ENCODE data around the gene ZBTB11. TPM values are rescaled to one million over a fixed set of nuclear protein-coding genes. Genes with fewer than 3 reads are reported as not detected.
A peak's percentile ranks its signal among the peaks of the same experiment; 100 is the strongest.
"Not testable (repeated sequence)": the region's sequence is repeated elsewhere in the genome, so short reads cannot be mapped to it uniquely, and the experiment has no call there.

Gene ZBTB11
- polyA plus RNA-seq, 6 donors from 2014 or later = 6.8 to 14.1 (median 9.7) TPM

DNA sequence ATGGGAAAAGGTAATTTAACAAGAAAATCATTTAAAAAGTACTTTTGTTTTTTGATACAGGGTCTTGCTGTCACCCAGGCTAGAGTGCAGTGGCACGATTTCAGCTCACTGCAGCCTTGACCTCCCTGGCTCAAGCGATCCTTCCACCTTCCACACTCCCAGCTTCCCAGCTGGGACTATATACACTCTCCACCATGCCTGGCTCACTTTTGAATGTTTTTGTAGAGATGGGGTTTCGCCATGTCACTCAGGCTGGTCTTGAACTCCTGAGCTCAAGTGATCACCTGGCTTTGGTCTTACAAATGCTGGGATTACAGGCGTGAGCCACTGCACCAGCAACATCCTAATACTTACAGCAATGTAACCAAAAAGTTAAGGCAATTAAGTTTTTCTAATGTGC lies 3.5 kb upstream of the ZBTB11 start:
- H3K9me3 Mint-ChIP-seq = no peaks in the 10 kb centered on the region
- peaks cover 23 to 41% (median 28%) of the 10 kb centered on the region in 3 donors for H3K4me1 Mint-ChIP-seq
- peaks cover 19 to 23% of the 10 kb centered on the region in 2 donors for H3K36me3 Mint-ChIP-seq
- H3K27ac Mint-ChIP-seq = no peak overlapping the region
- H3K4me3 Mint-ChIP-seq = peak overlapping the region in 1 of 8 donors; percentile 75
- H3K27me3 Mint-ChIP-seq = no peaks in the 10 kb centered on the region
- DNase-seq = no peak
- ATAC-seq (ENCODE audit: low read depth in 2 of 2) = no peak

- not testable (repeated sequence) for H3K27ac Mint-ChIP-seq; H3K27me3 Mint-ChIP-seq; H3K9me3 Mint-ChIP-seq; H3K4me3 Mint-ChIP-seq; ATAC-seq (ENCODE audit: low read depth in 2 of 2); DNase-seq
- peaks cover 17 to 43% (median 30%) of the 10 kb centered on the region in 3 donors for H3K4me1 Mint-ChIP-seq
- H3K36me3 Mint-ChIP-seq = peaks cover 9 to 16% of the 10 kb centered on the region in 2 donors
Measured at GRCh38 chr3:101678837-101679236, 1.9 kb upstream of the ZBTB11 start.

DNA sequence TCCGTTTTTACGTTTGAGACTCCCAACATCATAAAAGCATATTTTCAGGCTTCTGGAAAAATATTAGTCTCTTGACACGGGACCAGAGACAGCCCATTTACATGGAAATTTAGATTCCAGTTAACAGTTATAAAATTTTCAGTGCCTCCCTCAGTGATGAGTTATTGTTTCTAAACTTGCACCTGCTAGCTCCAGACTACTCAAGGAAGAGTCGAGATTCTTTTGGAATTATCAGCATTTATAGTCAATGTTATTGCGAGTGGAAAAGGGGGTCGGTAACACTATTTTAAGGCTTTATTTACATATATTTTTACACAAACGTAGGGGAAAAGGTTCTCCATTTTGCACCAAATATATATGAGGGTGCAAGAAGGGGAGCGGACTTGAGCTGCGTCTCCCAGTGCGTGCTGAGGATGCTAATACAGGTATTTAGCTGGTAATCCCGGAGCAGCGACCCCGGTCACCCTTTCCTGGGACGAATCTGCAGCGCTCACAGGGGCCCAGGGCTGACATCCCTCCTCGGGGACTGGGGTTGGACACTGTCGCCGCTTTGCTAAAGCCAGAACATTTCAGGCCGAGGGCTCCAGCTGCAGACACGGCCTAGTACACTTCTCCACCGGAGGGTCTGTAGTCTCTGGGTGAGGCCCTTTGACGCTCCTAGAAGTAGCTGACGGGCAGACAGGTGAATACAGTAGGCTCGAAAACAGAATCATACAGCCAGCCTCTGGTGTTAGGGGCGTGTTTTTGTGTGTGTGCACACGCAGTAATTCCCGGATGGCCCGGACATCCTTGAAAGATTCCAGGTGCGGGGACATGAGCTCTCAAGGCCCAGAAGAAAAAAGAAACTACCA lies 729 bp upstream of the ZBTB11 start:
- ATAC-seq (ENCODE audit: low read depth in 2 of 2) = no peak
- Mint-ChIP-seq H3K36me3 (peaks cover 9 to 13% of the 10 kb centered on the region in 2 donors), H3K4me1 (peaks cover 19 to 52% (median 38%) of the 10 kb centered on the region in 3 donors), H3K27ac (peak overlapping the region; percentile 96 to 99 (median 99)), H3K9me3 (no peaks in the 10 kb centered on the region), H3K4me3 (peak overlapping the region; percentile 90 to 99 (median 96)), H3K27me3 (no peaks in the 10 kb centered on the region)
- DNase-seq = no peak

- H3K27ac Mint-ChIP-seq = peak overlapping the region; percentile 96 to 99 (median 99)
- no peaks in the 10 kb centered on the region for H3K27me3 Mint-ChIP-seq
- peaks cover 7 to 13% of the 10 kb centered on the region in 2 donors for H3K36me3 Mint-ChIP-seq
- H3K4me3 Mint-ChIP-seq = peak overlapping the region; percentile 90 to 99 (median 96)
- H3K4me1 Mint-ChIP-seq = peaks cover 21 to 57% (median 46%) of the 10 kb centered on the region in 3 donors
- DNase-seq (peak; percentile 97), ATAC-seq (ENCODE audit: low read depth in 2 of 2) (peak; percentile 81 to 83)
- H3K9me3 Mint-ChIP-seq = no peaks in the 10 kb centered on the region
Measured at GRCh38 chr3:101676216-101676764, 642 bp downstream of the ZBTB11 start.

- ATAC-seq (ENCODE audit: low read depth in 2 of 2) (no peak), DNase-seq (no peak)
- no peaks in the 10 kb centered on the region for H3K9me3 Mint-ChIP-seq
- H3K27ac Mint-ChIP-seq = peak overlapping the region; percentile 95 to 99 (median 96)
- peaks cover 2 to 8% of the 10 kb centered on the region in 2 donors for H3K36me3 Mint-ChIP-seq
- peaks cover 18 to 53% (median 47%) of the 10 kb centered on the region in 3 donors for H3K4me1 Mint-ChIP-seq
- H3K27me3 Mint-ChIP-seq = no peaks in the 10 kb centered on the region
- H3K4me3 Mint-ChIP-seq = peak overlapping the region; percentile 90 to 99 (median 95)
Measured at GRCh38 chr3:101675709-101676215, 1.2 kb downstream of the ZBTB11 start.

DNA sequence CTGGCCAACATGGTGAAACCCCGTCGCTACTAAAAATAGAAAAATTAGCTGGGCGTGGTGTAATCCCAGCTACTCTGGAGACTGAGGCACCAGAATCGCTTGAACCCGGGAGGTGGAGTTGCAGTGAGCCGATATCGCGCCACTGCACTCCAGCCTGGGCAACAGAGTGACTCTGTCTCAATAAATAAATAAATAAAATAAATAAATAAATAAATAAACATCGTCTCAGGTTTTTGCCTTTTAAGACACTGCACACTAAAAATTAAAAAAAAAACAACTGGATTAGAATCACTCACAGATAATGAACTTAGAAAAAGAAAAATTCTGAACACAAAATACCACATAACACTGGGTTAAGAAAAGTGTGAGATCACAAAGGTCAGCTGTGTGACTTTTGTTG lies 2.4 kb downstream of the ZBTB11 start:
- Mint-ChIP-seq H3K27ac (peak overlapping the region in 1 of 6 donors; percentile 77), H3K4me1 (peaks cover 18 to 51% (median 47%) of the 10 kb centered on the region in 3 donors), H3K4me3 (peak overlapping the region in 4 of 8 donors; percentile 3 to 99 (median 94)), H3K9me3 (no peaks in the 10 kb centered on the region), H3K27me3 (no peaks in the 10 kb centered on the region), H3K36me3 (peaks cover 0 to 6% of the 10 kb centered on the region in 2 donors)
- DNase-seq = no peak
- ATAC-seq (ENCODE audit: low read depth in 2 of 2) = no peak

- ATAC-seq (ENCODE audit: low read depth in 2 of 2) = no peak
- no peaks in the 10 kb centered on the region for H3K27me3 Mint-ChIP-seq
- peaks cover 18 to 51% (median 47%) of the 10 kb centered on the region in 3 donors for H3K4me1 Mint-ChIP-seq
- H3K9me3 Mint-ChIP-seq = no peaks in the 10 kb centered on the region
- no peak for DNase-seq
- H3K36me3 Mint-ChIP-seq = peaks cover 0 to 6% of the 10 kb centered on the region in 2 donors
- peak overlapping the region in 4 of 6 donors; percentile 77 to 92 (median 84) for H3K27ac Mint-ChIP-seq
- peak overlapping the region; percentile 15 to 97 (median 44) for H3K4me3 Mint-ChIP-seq
Measured at GRCh38 chr3:101673953-101674352, 3.0 kb downstream of the ZBTB11 start.

- Mint-ChIP-seq H3K36me3 (peaks cover 9 to 25% of the 10 kb centered on the region in 2 donors), H3K27me3 (no peaks in the 10 kb centered on the region), H3K27ac (no peak overlapping the region), H3K4me1 (peaks cover 14 to 39% (median 38%) of the 10 kb centered on the region in 3 donors), H3K4me3 (no peak overlapping the region), H3K9me3 (no peaks in the 10 kb centered on the region)
- DNase-seq (no peak), ATAC-seq (ENCODE audit: low read depth in 2 of 2) (no peak)
Measured at GRCh38 chr3:101671014-101671413, 5.9 kb downstream of the ZBTB11 start.

GRCh38 chr3:101667844-101668243 lies 9.1 kb downstream of the ZBTB11 start:
- Mint-ChIP-seq H3K4me1 (peaks cover 15 to 17% (median 16%) of the 10 kb centered on the region in 3 donors), H3K4me3 (peak overlapping the region in 2 of 8 donors; percentile 20 to 25), H3K9me3 (no peaks in the 10 kb centered on the region), H3K36me3 (peaks cover 24 to 43% of the 10 kb centered on the region in 2 donors), H3K27me3 (no peaks in the 10 kb centered on the region), H3K27ac (no peak overlapping the region)
- DNase-seq (no peak), ATAC-seq (ENCODE audit: low read depth in 2 of 2) (no peak)

GRCh38 chr3:101667331-101667730 lies 9.6 kb downstream of the ZBTB11 start:
- peaks cover 11 to 12% (median 12%) of the 10 kb centered on the region in 3 donors for H3K4me1 Mint-ChIP-seq
- no peaks in the 10 kb centered on the region for H3K27me3 Mint-ChIP-seq
- H3K36me3 Mint-ChIP-seq = peaks cover 24 to 43% of the 10 kb centered on the region in 2 donors
- no peaks in the 10 kb centered on the region for H3K9me3 Mint-ChIP-seq
- H3K4me3 Mint-ChIP-seq = peak overlapping the region in 1 of 8 donors; percentile 20
- no peak overlapping the region for H3K27ac Mint-ChIP-seq
- DNase-seq (no peak), ATAC-seq (ENCODE audit: low read depth in 2 of 2) (no peak)

- DNase-seq = no peak
- no peak overlapping the region for H3K4me3 Mint-ChIP-seq
- peaks cover 25 to 37% of the 10 kb centered on the region in 2 donors for H3K36me3 Mint-ChIP-seq
- no peak for ATAC-seq (ENCODE audit: low read depth in 2 of 2)
- H3K4me1 Mint-ChIP-seq = peaks cover 4 to 8% (median 6%) of the 10 kb centered on the region in 3 donors
- no peaks in the 10 kb centered on the region for H3K27me3 Mint-ChIP-seq
- no peaks in the 10 kb centered on the region for H3K9me3 Mint-ChIP-seq
- peak overlapping the region in 1 of 6 donors; percentile 53 for H3K27ac Mint-ChIP-seq
Measured at GRCh38 chr3:101665851-101666250, 11.1 kb downstream of the ZBTB11 start.

DNA sequence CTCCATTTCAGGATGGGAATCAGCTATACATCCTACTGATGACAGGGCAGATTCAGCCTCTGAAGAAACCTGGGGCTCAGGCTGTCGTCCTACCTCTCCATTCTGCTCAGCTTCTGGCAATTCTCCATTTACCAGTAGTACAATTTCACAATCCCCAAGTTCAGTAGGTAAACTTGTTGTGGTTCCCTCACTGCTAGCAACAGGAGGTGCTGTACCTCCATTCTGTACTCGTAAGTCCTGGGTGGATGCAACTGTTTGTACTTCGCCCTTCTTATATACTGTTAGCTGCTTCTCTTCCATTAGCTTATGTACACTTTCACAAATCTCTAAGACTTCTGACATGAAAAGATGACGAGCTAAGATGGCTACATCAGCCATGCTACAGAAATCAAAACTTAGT lies 11.6 kb downstream of the ZBTB11 start:
- no peak for DNase-seq
- no peaks in the 10 kb centered on the region for H3K9me3 Mint-ChIP-seq
- ATAC-seq (ENCODE audit: low read depth in 2 of 2) = no peak
- H3K36me3 Mint-ChIP-seq = peaks cover 30 to 41% of the 10 kb centered on the region in 2 donors
- no peak overlapping the region for H3K4me3 Mint-ChIP-seq
- no peaks in the 10 kb centered on the region for H3K27me3 Mint-ChIP-seq
- H3K4me1 Mint-ChIP-seq = peaks cover 4 to 8% (median 6%) of the 10 kb centered on the region in 3 donors
- peak overlapping the region in 3 of 6 donors; percentile 53 to 67 (median 60) for H3K27ac Mint-ChIP-seq

DNA sequence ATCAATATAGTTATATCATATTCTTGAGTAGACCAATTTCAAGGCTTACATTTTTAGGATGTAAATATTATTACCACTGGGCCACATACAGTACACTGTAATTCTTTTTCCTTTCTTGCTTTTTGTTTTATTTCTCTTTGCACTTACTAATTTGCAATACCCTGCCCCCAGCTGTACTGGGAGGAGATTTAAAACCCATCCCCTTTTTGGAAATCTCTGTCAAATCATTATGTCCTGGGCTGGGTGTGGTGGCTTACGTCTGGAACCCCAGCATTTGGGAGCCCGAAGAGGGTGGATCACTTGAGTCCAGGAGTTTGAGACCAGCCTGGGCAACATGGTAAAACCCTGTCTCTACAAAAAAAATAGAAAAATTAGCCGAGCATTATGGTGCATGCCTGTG lies 16.2 kb downstream of the ZBTB11 start:
- H3K36me3 Mint-ChIP-seq = peaks cover 34 to 37% of the 10 kb centered on the region in 2 donors
- peak overlapping the region in 1 of 6 donors; percentile 54 for H3K27ac Mint-ChIP-seq
- ATAC-seq (ENCODE audit: low read depth in 2 of 2) = no peak
- H3K9me3 Mint-ChIP-seq = no peaks in the 10 kb centered on the region
- no peak overlapping the region for H3K4me3 Mint-ChIP-seq
- H3K4me1 Mint-ChIP-seq = peaks cover 0 to 4% (median 0%) of the 10 kb centered on the region in 3 donors
- DNase-seq = no peak
- no peaks in the 10 kb centered on the region for H3K27me3 Mint-ChIP-seq
